HK-2 (cell line): ENCODE results near the gene WFDC8.
A peak's percentile ranks its signal among the peaks of the same experiment; 100 is the strongest.
"Not testable (repeated sequence)": the region's sequence is repeated elsewhere in the genome, so short reads cannot be mapped to it uniquely, and the experiment has no call there.

Experiments
- DNase-seq: peaks from one replicate; pipeline ENCODE4 v3.0.0-alpha.2; 2018; ENCODE audit not compliant: unreplicated experiment

Gene WFDC8

DNA sequence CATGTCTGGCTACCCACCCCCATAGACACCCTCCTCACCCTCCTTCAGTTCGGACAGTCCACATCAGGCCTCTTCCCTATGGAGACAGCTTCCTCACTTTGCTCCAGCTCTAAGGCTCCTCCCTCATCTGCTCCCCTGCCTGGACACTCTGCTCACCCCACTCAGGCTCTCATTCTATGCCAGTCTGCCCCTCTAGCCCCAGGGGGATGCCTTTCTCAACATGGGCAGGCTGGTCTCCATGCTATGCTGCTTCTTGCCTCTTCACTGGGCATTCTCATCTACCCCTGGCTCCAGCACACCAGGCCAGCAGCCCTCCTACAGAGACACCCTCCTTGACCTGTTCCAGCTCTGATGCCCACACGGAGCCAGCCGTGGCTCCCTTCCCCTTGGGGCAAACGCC is at the start of gene WFDC8:
Gene WFDC8 (minus strand): TSS at position 101 of the 400 bp plus-strand sequence. CDS start 37 bp downstream, at position 64.
- no peak for DNase-seq

DNA sequence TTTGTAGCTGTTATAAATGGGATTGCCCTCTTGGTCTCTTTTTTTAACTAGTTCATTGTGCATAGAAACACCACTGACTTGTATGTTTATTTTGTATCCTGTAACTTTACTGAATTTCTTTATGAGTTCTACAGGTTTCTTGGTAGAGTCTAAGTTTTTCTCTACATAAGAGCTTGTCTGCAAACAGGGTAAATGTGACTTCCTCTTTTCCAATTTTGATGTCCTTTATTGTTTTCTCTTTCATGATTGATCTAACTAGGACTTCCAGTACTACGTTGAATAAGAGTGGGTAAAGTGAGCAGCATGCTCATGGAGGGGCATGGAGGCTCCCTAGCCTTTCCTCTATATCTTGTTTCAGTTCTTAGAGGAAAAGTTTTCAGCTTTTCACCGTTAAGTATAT is 47.5 kb upstream of the WFDC8 start:
- DNase-seq: no peak

DNA sequence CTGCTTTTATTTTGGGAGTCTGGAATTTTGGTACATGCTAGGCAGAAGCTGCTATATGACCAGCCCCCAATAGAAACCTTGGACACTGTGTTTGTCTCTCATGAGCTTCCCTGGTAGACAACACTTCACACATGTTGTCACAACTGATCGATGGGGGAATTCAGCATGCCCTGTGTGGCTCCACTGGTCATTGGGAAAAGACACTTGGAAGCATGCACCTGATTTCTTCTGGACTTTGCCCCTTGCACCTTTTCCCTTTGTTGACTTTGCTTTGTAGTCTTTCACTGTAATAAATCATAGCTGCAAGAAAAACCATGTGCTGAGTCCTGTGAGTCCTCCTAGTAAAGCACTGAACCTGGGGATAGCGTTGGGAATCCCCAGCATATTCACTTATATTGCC is 42.5 kb upstream of the WFDC8 start:
- no peak for DNase-seq

DNA sequence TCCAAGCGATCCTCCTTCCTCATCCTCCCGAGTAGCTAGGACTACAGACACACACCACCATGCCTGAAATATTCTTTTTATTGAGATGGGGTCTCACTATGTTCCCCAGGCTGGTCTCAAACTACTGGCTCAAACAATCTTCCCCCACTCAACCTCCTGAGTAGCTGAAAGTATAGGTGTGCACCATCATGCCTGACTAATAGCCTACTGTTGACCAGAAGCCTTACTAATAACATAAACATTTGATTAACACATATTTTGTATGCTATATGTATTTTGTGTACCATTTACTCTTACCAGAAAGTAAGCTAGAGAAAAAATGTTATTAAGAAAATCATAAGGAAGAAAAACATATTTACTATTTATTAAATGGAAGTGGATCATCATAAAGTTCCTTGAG is 38.5 kb upstream of the WFDC8 start:
- DNase-seq: no peak

DNA sequence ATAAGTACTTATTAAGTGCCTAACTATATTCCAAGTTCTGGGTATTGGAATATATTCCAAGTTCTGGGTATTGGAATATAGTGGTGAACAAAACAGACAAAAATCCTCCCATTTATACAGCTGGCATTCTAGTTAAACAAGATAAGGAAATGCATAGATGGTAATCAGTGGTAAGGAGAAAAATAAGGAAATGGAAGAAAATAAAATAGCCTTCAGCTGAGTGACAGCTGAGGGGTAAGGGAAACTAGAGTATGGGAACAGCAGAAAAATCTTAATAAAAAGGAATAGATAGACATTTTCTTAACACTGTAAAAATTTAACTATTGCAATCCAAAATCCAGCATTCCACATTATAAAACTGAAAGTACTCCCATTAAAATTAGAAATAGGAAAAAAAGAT is 33.2 kb upstream of the WFDC8 start:
- no peak for DNase-seq

DNA sequence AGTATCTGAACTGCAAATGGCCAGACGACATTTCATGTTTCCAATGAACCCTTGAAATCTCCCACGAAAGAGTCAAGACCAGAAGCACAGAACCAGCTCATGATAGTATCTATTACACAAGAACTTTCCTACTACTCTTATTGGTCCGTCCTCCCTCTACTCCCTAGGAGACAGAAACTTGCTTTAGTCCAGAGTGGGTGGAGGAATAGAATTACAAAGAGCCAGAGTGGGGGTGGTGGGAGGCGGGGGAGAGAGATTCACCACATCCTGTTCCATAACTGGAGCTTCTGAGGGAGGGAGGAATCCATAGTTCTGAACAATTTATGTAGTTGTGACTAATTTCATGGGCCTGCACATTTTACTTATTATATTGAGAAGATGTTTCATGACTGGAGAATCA is 32.0 kb upstream of the WFDC8 start:
- DNase-seq: peak; percentile 17

DNA sequence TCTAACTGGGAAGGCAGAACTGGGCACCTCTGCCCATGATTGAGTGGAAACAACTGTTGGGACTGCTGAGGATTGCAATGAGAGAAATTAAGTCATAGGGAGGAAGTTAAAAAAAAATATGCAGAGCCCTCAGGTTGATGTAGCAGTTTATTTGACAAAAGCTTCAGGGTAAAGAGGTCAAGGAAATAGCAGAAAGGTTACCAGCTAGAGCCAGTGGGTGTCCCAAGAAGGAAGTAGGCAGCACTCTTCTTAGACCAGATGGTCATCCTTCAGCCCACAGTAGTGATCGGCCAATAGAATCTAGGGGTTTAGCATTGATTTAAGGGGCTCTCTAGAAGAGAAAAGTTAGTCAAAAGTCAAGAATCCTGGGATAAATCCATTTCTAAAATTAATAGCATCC is 28.7 kb upstream of the WFDC8 start:
- DNase-seq: no peak

DNA sequence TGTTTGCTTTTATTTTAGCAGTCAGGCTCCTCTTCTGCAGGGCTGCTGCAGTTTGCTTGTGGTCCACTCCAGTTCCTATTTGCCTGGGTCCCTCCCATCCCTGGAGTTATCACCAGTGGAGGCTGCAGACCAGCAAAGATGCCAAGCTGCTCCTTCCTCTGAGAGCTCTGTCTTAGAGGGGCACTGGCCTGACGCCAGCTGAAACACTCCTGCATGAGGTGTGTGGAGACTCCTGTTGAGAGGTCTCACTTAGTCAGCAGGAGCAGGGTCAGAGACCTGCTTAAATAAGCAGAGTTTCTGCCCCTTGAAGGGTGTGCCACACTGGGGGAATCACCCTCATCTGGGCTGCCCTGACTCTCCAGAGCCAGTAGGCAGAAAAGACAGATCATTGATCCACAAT is 16.2 kb upstream of the WFDC8 start:
- no peak for DNase-seq

DNA sequence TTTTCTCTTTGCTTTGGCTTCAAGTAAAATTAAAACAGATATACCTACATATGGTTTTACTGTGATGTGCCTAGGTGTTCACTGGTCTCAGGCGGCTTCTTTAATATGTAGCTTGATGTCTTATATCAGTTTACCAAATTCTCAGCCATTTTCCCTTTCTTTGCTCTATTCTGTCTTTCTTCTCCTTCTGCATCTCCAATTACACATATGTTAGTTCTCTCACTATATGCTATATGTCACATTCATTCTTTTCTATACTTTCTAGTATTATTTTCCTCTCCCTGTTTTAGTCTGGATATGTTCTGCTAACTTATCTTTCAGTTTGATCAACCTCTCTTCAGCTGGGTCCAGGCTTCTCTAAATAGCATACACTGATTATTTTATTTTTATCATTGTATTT is 14.4 kb upstream of the WFDC8 start:
- DNase-seq: no peak

DNA sequence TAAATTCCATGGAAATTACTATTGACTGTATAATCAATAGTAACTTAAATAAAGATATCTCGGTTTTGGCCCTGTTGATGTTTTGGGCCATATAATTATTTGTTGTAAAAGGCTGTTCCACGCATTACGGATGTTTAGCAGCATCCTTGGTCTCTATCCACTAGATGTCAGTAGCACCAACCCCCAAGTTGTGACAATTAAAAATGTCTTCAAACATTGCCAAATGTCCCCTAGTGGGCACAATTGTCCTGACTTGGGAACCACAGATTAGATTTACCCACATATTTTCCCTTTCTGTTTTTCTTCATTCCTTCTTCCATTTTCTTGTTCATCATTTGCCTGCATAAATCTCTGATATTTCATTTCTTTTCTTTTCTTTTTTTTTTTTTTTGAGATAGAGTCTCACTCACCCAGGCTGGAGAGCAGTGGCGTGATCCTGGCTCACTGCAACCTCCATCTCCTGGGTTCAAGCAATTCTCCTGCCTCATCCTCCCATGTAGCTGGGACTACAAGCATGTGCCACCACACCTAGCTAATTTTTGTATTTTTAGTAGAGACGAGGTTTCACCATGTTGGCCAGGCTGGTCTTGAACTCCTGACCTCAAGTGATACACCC is 13.6 kb upstream of the WFDC8 start:
- no peak for DNase-seq

DNA sequence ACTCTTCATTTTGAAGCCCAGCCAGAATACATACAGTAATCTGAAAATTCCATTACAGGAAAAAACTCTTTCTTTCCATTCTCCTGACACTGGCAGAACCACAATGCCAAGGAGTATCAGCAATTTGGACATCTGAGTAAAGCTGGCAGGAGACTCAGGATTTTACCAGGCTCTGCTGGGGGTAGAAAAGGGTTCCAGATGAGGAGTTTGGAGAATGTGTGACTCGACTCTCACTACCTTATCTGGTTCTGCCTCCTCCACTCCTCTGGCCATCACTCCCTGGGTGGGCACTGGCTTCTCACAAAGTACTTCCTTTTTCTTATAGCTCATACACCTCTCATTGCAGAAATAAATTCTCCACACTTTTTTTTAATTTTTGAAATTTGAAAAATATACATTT is 10.6 kb upstream of the WFDC8 start:
- DNase-seq: no peak

DNA sequence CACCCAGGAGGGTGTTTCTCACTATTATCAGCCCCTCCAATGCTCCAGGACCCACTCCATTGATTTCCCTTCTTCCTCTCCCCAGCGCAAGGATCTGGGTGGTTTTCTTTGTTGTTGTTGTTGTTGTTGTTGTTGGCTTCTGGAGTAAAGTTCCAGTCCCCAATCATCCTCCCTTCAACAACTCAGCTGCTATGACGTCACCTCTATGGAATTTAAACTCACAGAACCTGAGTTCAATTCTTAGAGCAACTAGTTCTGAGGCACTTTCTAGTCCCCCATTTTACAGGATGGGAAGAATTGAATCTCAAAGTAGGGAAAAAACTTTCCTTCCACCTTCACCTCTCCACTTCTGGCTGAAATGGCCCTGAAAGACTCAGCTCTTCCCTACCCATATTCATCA is 9.7 kb upstream of the WFDC8 start:
- DNase-seq: no peak

DNA sequence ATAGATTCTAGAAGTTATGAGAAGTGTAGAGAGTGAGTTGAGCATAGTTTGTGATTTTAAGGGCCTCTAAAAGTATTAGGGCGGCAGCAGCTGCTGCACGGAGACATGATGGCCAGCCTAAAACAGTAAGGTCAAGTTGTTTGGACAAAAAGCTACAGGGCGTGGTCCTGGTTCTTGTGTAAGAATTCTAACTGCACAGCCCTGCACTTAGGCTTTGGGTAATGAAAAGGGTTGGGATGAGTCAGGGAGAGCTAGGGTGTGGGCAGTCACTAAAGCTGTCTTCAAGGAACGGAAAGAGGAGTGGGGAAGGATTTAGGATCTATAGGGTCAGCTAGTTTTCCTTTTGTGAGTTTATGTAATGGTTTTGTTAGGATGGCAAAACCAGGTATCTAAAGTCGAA is 6.9 kb upstream of the WFDC8 start:
- not testable (repeated sequence) for DNase-seq

DNA sequence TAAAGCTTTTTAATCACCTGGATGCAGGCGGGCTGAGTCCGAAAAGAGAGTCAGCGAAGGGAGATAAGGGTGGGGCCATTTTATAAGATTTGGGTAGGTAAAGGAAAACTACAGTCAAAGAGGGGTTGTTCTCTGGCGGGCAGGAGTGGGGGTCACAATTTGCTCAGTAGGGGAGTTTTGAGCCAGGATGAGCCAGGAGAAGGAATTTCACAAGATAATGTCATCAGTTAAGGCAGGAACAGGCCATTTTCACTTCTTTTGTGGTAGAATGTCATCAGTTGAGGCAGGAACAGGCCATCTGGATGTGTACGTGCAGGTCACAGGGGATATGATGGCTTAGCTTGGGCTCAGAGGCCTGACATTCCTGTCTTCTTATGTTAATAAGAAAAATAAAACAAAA is 5.2 kb upstream of the WFDC8 start:
- not testable (repeated sequence) for DNase-seq

DNA sequence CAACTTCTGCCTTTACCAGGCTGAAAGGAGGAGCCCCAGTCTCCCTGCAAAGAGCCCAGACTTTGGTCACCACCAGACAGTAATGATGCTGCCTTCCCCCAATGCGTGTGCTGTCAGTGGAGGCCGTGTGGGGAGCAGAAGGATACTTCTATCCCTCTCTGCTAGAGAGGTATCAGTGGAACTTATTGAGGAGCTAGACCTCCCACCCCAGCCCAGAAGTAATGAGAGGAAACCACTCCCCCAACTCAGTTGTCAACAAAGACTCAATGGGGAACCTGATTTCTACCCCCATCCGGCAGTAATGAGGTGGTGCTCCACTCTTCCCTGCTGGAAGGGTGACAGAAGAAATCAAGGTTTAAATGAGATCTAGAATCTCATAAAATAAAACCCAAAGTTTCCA is 4.4 kb upstream of the WFDC8 start:
- no peak for DNase-seq

DNA sequence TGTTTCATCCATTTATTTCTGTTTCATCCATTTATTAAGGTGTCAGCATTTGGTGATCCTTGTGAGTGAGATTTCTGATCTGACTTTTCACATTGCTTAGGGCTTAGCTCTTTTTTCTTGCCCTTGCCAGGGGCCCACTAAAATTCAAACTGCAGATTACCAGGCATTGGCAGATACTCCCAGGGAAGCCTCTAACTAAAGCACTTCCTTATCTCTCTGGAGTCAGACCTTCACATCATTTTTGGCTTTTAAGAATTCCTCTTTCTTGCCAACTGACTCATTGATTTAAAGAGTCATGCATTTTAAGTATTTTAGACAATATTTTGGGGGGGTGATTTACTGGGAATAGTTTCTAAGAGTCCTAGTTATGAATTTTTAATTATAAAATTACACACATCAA is 2.6 kb upstream of the WFDC8 start:
- DNase-seq: no peak

DNA sequence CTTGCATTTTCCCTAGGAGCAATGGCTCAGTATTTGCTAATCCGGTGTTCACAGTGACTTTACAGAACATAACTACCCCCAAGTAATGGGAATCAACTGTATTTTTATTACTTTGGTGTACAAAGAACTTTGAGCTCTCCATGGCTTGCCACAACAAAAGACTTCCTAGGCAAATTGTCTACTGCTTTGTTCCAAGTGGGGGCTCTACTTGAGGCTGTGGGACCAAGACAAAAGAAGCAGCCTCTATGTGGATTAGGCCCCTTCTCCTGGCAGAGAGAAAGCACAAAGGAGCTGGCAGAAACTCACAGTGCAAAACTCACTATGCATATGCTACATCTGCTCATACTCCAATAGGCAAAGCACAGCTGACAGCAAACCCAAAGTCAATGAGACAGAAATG is 853 bp downstream of the WFDC8 start:
- DNase-seq: no peak

DNA sequence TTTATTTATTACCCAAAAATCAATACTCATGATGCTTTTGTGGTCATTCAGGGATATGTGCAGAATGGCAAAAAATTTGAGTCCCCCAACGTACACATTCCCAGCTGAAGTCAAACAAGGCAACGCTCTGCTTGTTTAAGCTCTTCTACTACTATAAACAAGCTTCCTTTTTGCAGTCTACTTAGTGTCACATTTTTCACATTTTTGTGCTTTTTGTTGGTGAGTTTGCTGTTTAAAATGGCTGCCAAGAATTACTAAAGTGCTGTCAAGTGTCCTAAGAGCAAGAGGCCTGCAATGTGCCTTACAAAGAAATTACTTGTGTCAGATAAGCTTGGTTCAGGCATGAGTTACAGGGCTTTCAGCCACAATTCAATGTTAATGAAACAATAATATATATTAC is 2.1 kb downstream of the WFDC8 start:
- no peak for DNase-seq

DNA sequence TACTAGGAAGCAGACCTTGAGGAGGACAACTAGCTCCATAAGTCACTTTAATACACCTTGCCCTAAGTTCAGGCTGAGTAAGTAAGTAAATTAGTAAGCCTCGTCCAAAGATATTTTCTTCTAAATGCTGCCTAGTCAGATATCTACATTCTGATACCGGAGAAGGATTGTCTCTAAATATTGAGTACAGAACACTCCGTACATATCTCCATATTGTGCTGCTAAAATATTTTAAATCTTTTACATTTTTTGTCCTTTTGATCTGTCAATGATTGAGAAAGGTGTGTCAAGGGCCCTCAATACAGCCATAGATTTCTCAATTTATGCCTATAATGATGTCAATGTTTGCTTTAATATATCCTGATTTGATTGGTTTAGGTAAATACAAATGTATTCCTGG is 3.2 kb downstream of the WFDC8 start:
- DNase-seq: no peak

DNA sequence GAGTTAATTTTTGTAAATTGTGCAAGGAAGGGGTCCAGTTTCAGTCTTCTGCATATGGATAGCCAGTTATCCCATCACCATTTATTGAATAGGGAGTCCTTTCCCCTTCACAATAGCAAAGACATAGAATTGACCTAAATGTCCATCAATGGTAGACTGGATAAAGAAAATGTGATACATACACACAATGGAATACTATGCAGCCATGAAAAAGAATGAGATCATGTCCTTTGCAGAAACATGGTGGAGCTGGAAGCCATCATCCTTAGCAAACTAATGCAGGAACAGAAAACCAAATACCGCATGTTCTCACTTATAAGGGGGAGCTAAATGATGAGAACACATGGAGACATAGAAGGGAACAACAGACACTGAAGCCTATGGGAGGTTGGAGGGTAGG is 9.4 kb downstream of the WFDC8 start:
- not testable (repeated sequence) for DNase-seq

DNA sequence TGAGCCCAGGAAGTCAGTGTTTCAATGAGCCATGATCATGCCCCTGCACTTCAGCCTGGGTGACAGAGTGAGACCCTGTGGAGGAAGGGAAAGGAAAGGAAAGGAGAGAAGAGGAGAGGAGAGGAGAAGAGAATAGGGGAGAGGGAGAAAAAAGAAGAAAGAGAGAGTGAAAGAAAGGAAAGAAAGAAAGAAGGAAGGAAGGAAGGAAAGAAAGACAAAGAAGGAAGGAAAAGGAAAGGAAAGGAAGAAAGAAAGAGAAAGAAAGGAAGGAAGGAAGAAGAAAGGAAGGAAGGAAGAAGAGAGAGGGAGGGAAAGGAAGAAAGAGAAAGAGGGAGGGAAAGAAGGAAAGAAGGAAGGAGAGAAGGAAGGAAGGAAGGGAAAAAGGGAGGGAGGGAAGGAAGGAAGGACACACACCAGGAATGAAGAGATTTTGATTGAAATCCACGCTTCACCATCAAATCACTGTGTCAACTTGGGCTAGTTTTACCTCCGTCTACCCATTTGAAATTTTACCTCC is 14.3 kb downstream of the WFDC8 start:
- DNase-seq: no peak

DNA sequence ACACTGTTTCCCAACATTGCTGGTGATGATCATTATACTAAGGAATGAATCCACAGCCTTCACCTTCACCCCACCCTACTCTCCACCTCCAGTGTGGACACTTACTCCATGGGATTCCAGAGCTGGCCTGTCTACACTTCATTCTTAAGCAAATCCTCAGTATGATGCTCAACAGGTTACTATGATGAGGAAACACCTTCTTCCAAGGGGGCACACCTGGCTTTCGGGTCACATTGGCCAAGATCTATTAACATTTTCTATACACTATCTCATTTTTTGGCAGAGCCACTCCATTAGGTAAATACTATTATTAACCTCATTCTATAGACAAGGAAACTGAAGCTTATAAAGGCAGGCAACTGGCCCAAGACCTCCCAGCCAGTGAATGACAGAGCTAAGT is 23.9 kb downstream of the WFDC8 start:
- DNase-seq: no peak

DNA sequence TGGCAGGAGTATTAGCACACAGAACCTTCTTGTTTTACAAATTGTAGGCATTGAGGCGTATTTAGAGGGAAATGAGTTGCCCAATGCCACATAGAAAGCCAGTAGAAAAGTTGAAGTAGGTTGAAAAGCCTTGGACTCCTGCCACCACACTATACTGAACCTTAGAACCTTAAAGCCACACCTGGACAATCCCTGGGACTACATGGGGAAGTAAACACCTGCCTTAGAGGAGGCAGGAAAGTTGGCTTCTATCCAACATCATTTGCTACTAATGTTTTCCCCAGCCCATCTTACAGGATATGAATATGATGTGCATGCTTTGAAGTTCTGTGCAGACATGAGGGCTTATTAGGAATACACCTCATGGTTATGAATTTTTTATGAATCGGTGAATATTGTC is 26.6 kb downstream of the WFDC8 start:
- no peak for DNase-seq

DNA sequence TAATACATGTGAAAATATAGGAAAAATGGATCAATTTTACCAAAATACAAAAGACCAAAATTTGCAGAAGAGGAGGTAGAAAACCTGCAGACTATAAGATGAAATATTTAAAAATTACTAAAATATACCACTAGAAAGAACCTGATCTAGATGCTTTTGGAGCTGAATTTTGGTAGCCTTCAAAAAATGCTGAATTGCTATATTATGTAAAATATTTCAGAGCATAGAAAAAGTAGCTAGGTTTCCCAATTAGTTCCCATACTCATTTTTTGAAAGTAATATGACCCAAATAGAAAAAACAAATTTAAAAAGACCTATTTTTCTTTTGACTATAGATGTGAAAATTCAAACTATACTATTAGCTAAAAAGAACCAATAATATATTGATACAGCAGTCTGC is 28.3 kb downstream of the WFDC8 start:
- DNase-seq: no peak
